NCI-H2029 (cell line): ENCODE results near the gene KASH5.

Experiments used
- DNase-seq: peaks from one replicate; lab custom pipeline; 2025; lab: John Stamatoyannopoulos, UW

Gene KASH5

DNA sequence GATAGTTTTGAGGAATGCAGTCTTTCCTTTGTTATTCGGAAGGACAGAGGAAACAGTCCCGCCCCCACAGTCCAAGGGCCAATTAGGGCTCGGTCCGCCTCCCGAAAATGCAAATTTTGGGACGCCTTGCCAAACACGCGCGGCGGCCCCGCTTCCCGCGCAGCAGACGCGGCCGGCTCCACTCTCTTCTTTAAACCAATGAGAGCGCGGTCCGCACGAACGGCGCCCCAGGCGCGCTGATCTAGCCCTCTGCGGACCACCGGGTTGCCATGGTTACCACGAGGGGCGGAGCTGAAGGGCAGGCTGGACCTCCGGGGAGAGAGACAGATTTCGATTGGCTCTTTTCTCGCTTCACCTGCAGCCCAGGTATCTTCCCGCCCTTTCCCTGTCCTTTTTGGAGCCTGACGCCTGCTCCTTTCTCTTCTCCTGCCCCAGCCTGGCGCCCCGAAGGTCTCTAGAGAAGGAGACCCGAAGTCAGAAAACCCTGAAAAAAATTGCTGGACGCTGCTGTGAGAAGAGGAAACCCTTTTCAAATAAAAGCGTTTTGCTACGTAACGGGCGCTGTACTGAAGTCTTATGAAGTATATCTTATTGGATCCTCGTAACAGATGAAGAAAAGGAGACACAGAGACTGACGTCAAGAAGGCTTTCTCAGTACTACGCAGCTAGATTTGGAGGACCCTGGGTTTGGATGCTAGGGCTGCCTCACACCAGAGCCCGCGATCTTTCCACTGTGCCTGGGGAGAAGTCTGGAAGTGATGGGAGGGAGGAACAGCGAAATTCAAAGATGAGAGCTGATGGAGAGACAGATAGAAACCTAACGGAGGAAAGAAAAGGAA lies 33.2 kb downstream of the KASH5 start:
- peak; percentile 82 for DNase-seq

DNA sequence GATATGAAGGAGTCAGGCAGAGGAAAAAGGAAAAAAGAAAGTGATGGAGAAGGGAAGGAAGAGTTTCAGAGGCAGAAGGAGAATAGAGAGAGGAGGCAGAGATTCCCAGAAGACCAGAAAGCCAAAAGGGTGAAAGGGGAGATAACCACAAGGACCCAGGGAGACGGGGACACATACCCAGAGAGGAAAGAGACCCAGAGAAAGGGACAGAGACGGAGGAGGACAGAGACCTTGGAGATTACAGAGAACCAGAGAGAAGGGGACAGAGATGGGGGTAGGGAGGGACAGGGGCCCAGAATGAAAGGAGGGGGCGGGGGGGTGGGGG lies 33.8 kb downstream of the KASH5 start:
- no peak for DNase-seq

DNA sequence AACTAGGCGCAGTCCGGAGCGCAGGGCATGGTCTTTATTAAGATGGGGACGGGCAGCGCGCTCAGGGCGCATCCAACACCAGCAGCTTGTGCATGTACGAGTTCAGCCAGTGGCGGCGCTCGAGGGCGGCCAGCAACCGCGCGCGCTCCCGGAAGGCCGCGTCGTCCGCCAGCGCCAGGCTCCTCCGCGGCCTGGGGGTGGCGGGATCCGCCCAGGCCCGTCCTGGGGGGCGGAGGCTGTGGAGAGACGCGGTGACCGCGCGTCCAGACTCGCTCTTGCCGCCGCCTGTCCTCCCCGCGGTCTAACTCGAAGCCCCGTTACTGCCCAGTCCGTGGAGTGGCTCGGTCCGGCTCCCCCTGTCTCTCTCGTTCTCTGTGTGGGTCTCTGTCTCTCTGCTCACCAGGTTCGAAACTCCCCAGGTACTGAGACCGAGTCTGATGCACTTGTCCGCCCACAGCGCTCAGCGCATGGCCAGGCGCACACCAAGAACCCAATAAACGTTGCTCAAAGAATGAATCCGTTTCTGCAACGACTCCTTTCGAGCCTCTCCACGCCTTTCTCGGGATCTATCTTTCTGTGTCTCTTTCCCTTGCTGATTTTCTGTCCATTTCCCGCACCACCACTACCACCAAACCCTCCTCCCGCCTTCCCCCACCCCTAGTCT lies 34.5 kb downstream of the KASH5 start:
- peak; percentile 48 for DNase-seq

GRCh38 chr19:49423071-49423984 lies 35.3 kb downstream of the KASH5 start, which contains the start of gene PTH2:
TSS of gene PTH2 (minus strand) at chr19:49423441. CDS start at chr19:49423339, 102 bp downstream.
- no peak for DNase-seq

- DNase-seq: no peak
Observed at GRCh38 chr19:49423985-49424303, 35.9 kb downstream of the KASH5 start.

GRCh38 chr19:49425178-49425577 lies 37.1 kb downstream of the KASH5 start, which contains the start of gene GFY:
TSS of gene GFY (plus strand) at chr19:49425388. CDS start at chr19:49426431, 1,043 bp downstream.
- DNase-seq: no peak

DNA sequence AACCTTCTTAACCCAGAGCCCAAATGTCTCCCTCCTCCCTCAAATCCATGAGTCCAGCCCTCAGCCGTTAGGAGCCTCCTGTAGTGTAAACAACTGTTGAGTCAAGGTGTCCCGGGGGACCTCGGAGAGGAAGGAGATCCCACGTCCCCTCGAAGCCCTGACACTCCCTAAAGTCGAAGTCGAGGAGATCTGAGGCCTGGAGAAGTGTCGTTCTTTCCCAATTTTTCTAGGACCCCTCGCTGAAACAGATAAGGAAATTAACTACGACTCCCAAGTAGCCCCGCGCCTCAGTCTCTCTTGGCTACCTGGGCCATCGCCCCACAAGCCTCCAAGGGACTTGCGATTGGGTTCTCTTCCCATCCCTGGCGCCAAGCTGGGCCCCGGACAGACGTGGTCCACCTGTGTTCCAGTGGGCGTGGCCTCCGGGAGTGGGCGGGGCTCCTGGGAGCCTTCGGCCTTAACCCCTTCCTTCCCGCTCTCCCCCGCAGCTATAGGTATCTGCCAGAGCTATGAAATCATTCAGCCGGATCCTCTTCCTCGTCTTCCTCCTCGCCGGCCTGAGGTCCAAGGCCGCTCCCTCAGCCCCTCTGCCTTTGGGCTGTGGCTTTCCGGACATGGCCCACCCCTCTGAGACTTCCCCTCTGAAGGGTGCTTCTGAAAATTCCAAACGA lies 38.0 kb downstream of the KASH5 start:
- DNase-seq: peak; percentile 66

DNA sequence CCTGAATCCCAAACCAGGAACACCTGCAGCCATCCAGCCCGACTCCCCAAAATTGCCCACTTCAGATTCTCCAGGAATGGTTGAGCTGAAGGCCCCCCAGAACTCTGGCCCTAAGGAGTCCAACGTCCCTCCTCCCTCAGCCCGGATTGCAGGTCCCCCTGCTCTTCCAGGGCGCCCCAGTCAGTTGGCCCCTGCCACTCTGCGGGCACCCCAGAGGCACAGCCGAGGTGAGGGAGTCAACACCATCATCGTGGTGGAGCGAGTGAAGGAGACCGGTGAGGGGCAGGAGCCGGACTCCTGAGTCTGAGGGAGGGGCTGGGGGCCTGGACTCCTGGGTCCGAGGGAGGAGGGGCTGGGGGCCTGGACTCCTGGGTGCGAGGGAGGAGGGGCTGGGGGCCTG lies 39.3 kb downstream of the KASH5 start:
- no peak for DNase-seq

- no peak for DNase-seq
Observed at GRCh38 chr19:49427855-49428546, 40.0 kb downstream of the KASH5 start.

DNA sequence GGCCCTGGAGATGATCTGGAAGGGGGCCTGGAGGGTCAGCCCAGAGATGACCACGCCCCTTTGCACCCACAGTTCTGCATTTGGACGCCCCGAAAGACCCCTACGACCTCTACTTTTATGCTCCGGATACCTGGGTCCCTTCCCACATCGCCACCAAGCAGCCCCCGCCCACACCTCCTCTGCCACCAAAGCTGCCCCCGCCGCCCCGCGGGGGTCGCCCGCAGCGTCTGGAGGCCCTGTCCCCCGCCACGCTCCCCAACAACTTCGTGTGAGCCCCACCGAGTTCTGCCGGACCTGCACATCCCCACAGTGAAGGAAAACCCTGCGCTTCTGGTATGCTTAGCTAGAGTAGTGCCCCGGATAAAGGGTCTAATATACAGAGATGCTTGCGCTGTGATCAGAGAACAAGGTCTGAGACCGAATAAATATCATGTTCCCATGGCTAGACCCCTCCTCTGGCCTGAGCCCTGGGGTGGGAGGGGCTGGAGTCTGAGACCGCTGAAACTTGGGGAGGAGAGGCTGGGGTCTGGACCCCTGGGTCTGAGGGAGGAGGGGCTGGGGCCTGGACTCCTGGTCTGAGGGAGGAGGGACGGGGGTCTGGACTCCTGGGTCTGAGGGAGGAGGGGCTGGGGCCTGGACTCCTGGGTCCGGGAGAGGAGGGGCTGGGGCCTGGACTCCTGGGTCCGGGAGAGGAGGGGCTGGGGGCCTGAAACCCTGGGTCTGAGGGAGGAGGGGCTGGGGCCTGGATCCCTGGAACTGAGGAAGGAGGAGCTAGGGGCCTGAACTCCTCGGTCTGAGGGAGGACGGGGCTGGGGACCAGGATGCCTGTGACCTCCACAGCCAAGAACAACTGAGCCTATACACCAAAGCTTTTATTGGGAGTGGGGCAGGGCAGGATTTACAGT lies 40.8 kb downstream of the KASH5 start:
- no peak for DNase-seq

- no peak for DNase-seq
Observed at GRCh38 chr19:49430172-49430677, 42.2 kb downstream of the KASH5 start.

- no peak for DNase-seq
Observed at GRCh38 chr19:49430678-49431329, 42.8 kb downstream of the KASH5 start.

DNA sequence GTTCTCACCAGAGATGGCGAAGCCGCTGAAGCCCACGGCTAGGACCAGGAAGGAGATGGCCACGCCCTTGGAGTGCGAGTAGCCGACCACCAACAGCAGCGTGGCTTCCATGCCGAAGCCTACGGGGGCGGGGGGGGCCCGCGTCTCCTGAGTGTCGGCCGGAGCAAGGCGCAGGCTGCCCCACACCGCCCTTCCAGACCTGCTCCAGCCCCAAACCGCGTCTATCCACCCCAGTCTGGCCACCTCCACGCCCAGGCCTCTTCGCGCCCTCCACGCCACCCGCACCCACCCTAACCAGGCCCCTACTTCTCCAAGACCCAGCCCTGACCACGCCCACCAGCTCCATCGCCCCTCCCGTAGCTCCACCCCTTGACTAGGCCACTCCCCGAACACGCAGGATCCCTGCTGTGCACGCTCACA lies 43.3 kb downstream of the KASH5 start:
- DNase-seq: no peak

GRCh38 chr19:49432141-49433073 lies 44.4 kb downstream of the KASH5 start:
- DNase-seq: no peak

GRCh38 chr19:49433240-49433901 lies 45.3 kb downstream of the KASH5 start:
- DNase-seq: no peak

DNA sequence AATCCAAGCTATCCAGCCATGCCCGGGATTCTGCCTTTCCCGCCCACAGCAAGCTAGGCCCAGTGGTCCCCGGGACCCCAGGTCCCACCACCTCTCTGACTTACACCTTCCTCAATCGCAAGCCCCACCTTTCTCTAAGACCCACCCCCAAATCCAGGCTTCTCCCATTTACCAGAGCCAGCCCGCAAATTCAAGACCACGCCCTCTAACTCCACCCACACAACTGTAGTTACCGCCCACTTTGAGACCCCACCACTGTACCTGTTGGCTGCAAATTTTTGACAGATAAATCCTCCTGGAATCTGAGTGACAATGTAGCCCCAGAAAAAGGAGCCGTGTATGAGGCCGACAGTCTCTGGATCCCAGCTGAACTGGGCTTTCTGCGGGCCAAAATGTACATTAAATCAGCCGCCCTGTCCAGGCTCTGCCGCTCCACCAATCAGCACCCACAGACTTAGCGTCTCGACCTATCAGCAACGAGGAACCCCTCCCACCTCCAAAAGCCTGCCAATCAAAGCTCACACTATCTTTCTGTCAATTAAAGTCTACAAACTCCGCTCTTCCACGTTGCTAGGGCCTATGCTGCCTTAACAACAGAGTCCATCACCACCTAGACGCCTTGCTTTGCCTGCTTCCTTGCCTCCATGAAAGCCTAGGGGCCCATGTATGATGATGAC lies 47.0 kb downstream of the KASH5 start:
- DNase-seq: no peak

- DNase-seq: no peak
Observed at GRCh38 chr19:49435670-49436069, 47.6 kb downstream of the KASH5 start.
